Ishikawa (cell line): ENCODE results near the gene FGF14.

ENCODE experiments used
- CEBPB ChIP-seq: IDR thresholded peaks from 2 replicates; pipeline ENCODE4 v1.6.1; 2012
- FOXM1 ChIP-seq: IDR thresholded peaks from 2 replicates; pipeline ENCODE4 v1.6.1; 2012; ENCODE audit warnings: low read depth, borderline replicate concordance
- RAD21 ChIP-seq: IDR thresholded peaks from 2 replicates; pipeline ENCODE4 v1.6.1; 2012; ENCODE audit warnings: low read depth
- TAF1 ChIP-seq: IDR thresholded peaks from 2 replicates; pipeline ENCODE4 v1.6.1; 2012; ENCODE audit warnings: low read depth, mild to moderate bottlenecking
- TEAD4 ChIP-seq: IDR thresholded peaks from 2 replicates; pipeline ENCODE4 v1.6.1; 2012
- YY1 ChIP-seq: IDR thresholded peaks from 2 replicates; pipeline ENCODE4 v1.6.1; 2012; ENCODE audit warnings: low read depth

DNA sequence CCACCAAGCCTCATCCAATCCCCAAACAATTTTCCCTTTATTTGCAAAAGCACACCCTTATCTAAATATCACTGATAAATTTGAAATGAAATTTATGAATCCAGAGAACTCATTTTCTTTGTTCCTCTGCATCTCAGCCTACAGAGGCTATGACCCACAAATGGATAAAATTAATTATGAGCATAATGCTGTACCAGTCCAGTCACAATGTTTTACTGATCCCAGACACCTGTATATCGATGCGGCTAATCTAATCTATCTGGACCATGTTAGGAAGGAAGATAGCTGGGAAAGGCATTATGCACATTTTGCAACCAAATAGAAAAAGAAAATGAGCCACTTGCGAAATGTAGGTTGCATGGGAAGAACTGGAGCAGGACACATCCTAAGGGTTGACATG, 150.0 kb downstream of the FGF14 start:
- TF ChIP-seq CEBPB: no peak
- no peak for TF ChIP-seq YY1
- TF ChIP-seq RAD21: no peak
- TF ChIP-seq TEAD4: no peak
- no peak for TF ChIP-seq TAF1
- no peak for TF ChIP-seq FOXM1
